Measurements from ENCODE around the gene RUFY3. TPM values are rescaled to one million over a fixed set of nuclear protein-coding genes. Genes with fewer than 3 reads are reported as not detected.

RUFY3 gene
- total and polyA plus RNA-seq, 2 of the 4 experiments (the other 2 are of a cell fraction) = 19.6 to 28.9 TPM

DNA sequence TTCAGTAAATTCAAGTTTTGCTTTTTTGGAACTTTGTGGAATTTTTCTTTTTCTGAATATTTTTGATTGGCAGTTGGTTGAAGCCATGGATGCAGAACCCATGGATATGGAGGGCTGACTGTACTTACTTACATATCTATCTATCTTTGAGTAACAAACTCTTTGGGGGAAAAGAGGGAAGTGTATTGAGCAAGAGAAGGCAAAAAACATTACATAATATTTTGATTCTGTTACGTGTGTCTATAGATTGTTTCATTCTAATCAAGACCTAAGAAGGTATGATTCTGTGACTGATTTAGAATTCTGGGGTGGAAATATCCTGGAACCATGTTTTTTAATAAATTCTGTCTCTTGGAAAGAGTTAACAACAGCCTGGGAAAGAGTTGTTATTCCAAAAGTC lies 86.4 kb downstream of the RUFY3 start:
- ATAC-seq (ENCODE audit: low read depth) (no peak), DNase-seq (no peak)
- dilution Hi-C loops (cut with HindIII; ENCODE audit: low sequenced_read_pairs, unreplicated experiment) (no loop called here), in situ Hi-C loops (cut with MboI; ENCODE audit: low sequenced_read_pairs) (no loop called here), intact Hi-C loops (cut with micrococcal nuclease) (no loop called here)
- Histone ChIP-seq H3K79me1 (ENCODE audit: low read depth in 1 of 2, low read length in 2 of 2) (no peaks in the 10 kb centered on the region), H4K91ac (ENCODE audit: insufficient read depth, low read depth, low read length) (no peak overlapping the region), H3K4me1 (ENCODE audit: control insufficient read depth, insufficient read depth, low read length) (no peaks in the 10 kb centered on the region), H2BK20ac (ENCODE audit: low read depth, low read length) (no peak overlapping the region), H3K36me3 (ENCODE audit: control insufficient read depth, insufficient read depth, low read length) (peaks cover 14% of the 10 kb centered on the region), H4K8ac (ENCODE audit: low read depth in 2 of 2, low read length in 2 of 2) (no peak overlapping the region), H3K56ac (ENCODE audit: extremely low read depth, insufficient read depth, low read length) (no peak overlapping the region), H2AK9ac (replicated peaks; ENCODE audit: low read depth, low read length, poor library complexity) (no peak overlapping the region), H4K5ac (ENCODE audit: low read depth, low read length) (no peak overlapping the region), H3K9me1 (ENCODE audit: insufficient read depth, low read length) (peaks cover 3% of the 10 kb centered on the region; the same call in 1 of the 2 replicates), H3K14ac (replicated peaks; ENCODE audit: low read depth, low read length) (no peak overlapping the region), H3K18ac (ENCODE audit: low read depth, low read length) (no peak overlapping the region), H2AFZ (replicated peaks; ENCODE audit: low read length, poor library complexity) (no peak overlapping the region), H3K9ac (ENCODE audit: low read depth, low read length) (no peak overlapping the region), H4K20me1 (ENCODE audit: insufficient read depth, low read length) (no peaks in the 10 kb centered on the region), H2BK5ac (ENCODE audit: low read depth, low read length, poor library complexity, severe bottlenecking) (no peak overlapping the region), H3K4me3 (ENCODE audit: insufficient read depth, low read depth, low read length) (no peak overlapping the region), H3K23ac (ENCODE audit: low read depth, low read length) (no peak overlapping the region), H3K4me2 (ENCODE audit: low read depth, low read length) (no peak overlapping the region), H3K9me3 (ENCODE audit: control insufficient read depth, insufficient read depth, low read length) (no peaks in the 10 kb centered on the region), H3K4ac (ENCODE audit: low read depth, low read length) (no peak overlapping the region), H3K27me3 (ENCODE audit: control insufficient read depth, insufficient read depth, low read length) (no peaks in the 10 kb centered on the region), H2AK5ac (ENCODE audit: low read depth, low read length) (no peak overlapping the region), H3K27ac (ENCODE audit: insufficient read depth, low read length) (no peak overlapping the region), H2BK15ac (ENCODE audit: low read depth, low read length) (no peak overlapping the region), H2BK120ac (ENCODE audit: low read depth, low read length) (no peak overlapping the region)
- TF ChIP-seq CEBPB (IDR thresholded peaks at IDR 0.05; ENCODE audit: low read depth, low read length) = no peak
- no peak for TF ChIP-seq MAFK (IDR thresholded peaks at IDR 0.05; ENCODE audit: low read depth, low read length)
- TF ChIP-seq RFX5 (IDR thresholded peaks at IDR 0.05; ENCODE audit: low read depth, low read length) = no peak
- no peak for TF ChIP-seq POLR2A (IDR thresholded peaks at IDR 0.05; ENCODE audit: low read depth, low read length)
- TF ChIP-seq CTCF (conservative IDR thresholded peaks at IDR 0.05; ENCODE audit: low read depth, low read length) = no peak
- TF ChIP-seq BHLHE40 (IDR thresholded peaks at IDR 0.05; ENCODE audit: low read depth, low read length) = no peak
- no peak for TF ChIP-seq CHD1 (IDR thresholded peaks at IDR 0.05; ENCODE audit: low read depth, low read length)
- TF ChIP-seq SMC3 (IDR thresholded peaks at IDR 0.05; ENCODE audit: low read depth, low read length) = no peak
- TF ChIP-seq RCOR1 (IDR thresholded peaks at IDR 0.05; ENCODE audit: insufficient replicate concordance, low read length) = no peak
- no peak for TF ChIP-seq FOS (IDR thresholded peaks at IDR 0.05; ENCODE audit: low read depth, low read length)
- TF ChIP-seq MXI1 (IDR thresholded peaks at IDR 0.05; ENCODE audit: borderline replicate concordance, low read depth, low read length) = no peak
- TF ChIP-seq ELK1 (IDR thresholded peaks at IDR 0.05; ENCODE audit: borderline replicate concordance, low read depth, low read length) = no peak
- TF ChIP-seq NFE2L2 (IDR thresholded peaks at IDR 0.05; ENCODE audit: low read depth, low read length) = no peak
- no peak for TF ChIP-seq MAZ (IDR thresholded peaks at IDR 0.05; ENCODE audit: borderline replicate concordance, low read depth, low read length)
- no peak for TF ChIP-seq RAD21 (IDR thresholded peaks at IDR 0.05; ENCODE audit: low read length)
- TF ChIP-seq, protein P1, sequence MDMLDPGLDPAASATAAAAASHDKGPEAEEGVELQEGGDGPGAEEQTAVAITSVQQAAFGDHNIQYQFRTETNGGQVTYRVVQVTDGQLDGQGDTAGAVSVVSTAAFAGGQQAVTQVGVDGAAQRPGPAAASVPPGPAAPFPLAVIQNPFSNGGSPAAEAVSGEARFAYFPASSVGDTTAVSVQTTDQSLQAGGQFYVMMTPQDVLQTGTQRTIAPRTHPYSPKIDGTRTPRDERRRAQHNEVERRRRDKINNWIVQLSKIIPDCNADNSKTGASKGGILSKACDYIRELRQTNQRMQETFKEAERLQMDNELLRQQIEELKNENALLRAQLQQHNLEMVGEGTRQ (IDR thresholded peaks at IDR 0.05; ENCODE audit: low read depth, low read length) = no peak
- no TSS peak for BruUV-seq (replicated peaks)
- WGBS, 2 experiments (ENCODE audit: extremely low coverage in 2 of 2, insufficient read length in 1 of 2) = no CpG with 5 or more reads among the region's 1 CpG
- CTCF ChIA-PET = no interaction called here
- POLR2A ChIA-PET (ENCODE audit: unreplicated experiment) = no interaction called here

Measured in IMR-90 (cell line).